ENCODE results near the gene CCDC187. TPM values are rescaled to one million over a fixed set of nuclear protein-coding genes. Genes with fewer than 3 reads are reported as not detected.

The CCDC187 gene
- total and polyA plus RNA-seq, 2 of the 4 experiments (the other 2 are of a cell fraction): not detected

DNA sequence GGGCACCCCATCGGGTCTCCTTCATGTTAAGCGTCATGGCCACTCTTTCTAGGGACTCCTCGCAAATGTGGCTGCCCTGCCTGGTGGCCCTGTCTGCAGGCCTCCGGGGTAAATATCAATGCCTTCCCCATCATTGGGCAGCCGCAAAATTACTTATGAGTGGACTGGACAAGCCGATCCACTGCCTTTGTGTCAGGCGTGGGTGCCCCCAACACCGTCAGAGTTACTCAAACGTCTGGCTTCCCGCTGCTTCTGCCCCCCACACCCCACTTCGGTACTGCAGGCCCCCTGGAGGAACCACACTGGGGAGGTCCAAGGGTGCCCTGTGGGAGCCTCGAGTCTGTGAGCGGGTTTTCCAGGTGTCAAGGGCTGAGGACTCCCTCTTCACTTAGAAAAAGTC is 102.7 kb downstream of the CCDC187 start:
- POLR2A ChIA-PET (ENCODE audit: unreplicated experiment): no interaction called here
- CTCF ChIA-PET: no interaction called here

More for the DNA sequence above, 102.7 kb downstream of the CCDC187 start:
- Histone ChIP-seq H3K27ac (ENCODE audit: insufficient read depth, low read length) (no peak overlapping the region), H3K4me2 (ENCODE audit: low read depth, low read length) (no peak overlapping the region), H2AFZ (replicated peaks; ENCODE audit: low read length, poor library complexity) (no peak overlapping the region), H2BK15ac (ENCODE audit: low read depth, low read length) (no peak overlapping the region), H3K79me1 (ENCODE audit: low read depth in 1 of 2, low read length in 2 of 2) (no peaks in the 10 kb centered on the region), H2AK9ac (replicated peaks; ENCODE audit: low read depth, low read length, poor library complexity) (no peak overlapping the region), H3K9ac (ENCODE audit: low read depth, low read length) (no peak overlapping the region), H2BK5ac (ENCODE audit: low read depth, low read length, poor library complexity, severe bottlenecking) (no peak overlapping the region), H2BK20ac (ENCODE audit: low read depth, low read length) (no peak overlapping the region), H3K36me3 (ENCODE audit: control insufficient read depth, insufficient read depth, low read length) (no peaks in the 10 kb centered on the region), H4K5ac (ENCODE audit: low read depth, low read length) (no peak overlapping the region), H2BK120ac (ENCODE audit: low read depth, low read length) (no peak overlapping the region), H2AK5ac (ENCODE audit: low read depth, low read length) (no peak overlapping the region), H3K56ac (ENCODE audit: extremely low read depth, insufficient read depth, low read length) (no peak overlapping the region), H3K4ac (ENCODE audit: low read depth, low read length) (no peak overlapping the region), H4K91ac (ENCODE audit: insufficient read depth, low read depth, low read length) (no peak overlapping the region), H3K27me3 (ENCODE audit: control insufficient read depth, insufficient read depth, low read length) (peaks cover 78% of the 10 kb centered on the region), H3K18ac (ENCODE audit: low read depth, low read length) (no peak overlapping the region), H4K8ac (ENCODE audit: low read depth in 2 of 2, low read length in 2 of 2) (no peak overlapping the region), H3K4me1 (ENCODE audit: control insufficient read depth, insufficient read depth, low read length) (no peaks in the 10 kb centered on the region), H3K9me3 (ENCODE audit: control insufficient read depth, insufficient read depth, low read length) (peaks cover under 1% of the 10 kb centered on the region; the same call in 1 of the 2 replicates), H3K23ac (ENCODE audit: low read depth, low read length) (no peak overlapping the region), H3K4me3 (ENCODE audit: insufficient read depth, low read depth, low read length) (no peak overlapping the region), H3K9me1 (ENCODE audit: insufficient read depth, low read length) (no peaks in the 10 kb centered on the region), H3K14ac (replicated peaks; ENCODE audit: low read depth, low read length) (no peak overlapping the region), H4K20me1 (ENCODE audit: insufficient read depth, low read length) (peaks cover 27% of the 10 kb centered on the region)
- DNase-seq (no peak), ATAC-seq (ENCODE audit: low read depth) (no peak)
- in situ Hi-C loops (cut with MboI; ENCODE audit: low sequenced_read_pairs) (no loop called here), dilution Hi-C loops (cut with HindIII; ENCODE audit: low sequenced_read_pairs, unreplicated experiment) (no loop called here), intact Hi-C loops (cut with micrococcal nuclease) (no loop called here)
- no TSS peak for BruUV-seq (replicated peaks)
- no peak for TF ChIP-seq MAFK (IDR thresholded peaks at IDR 0.05; ENCODE audit: low read depth, low read length)
- TF ChIP-seq RAD21 (IDR thresholded peaks at IDR 0.05; ENCODE audit: low read length): no peak
- TF ChIP-seq CEBPB (IDR thresholded peaks at IDR 0.05; ENCODE audit: low read depth, low read length): no peak
- no peak for TF ChIP-seq RFX5 (IDR thresholded peaks at IDR 0.05; ENCODE audit: low read depth, low read length)
- no peak for TF ChIP-seq CHD1 (IDR thresholded peaks at IDR 0.05; ENCODE audit: low read depth, low read length)
- TF ChIP-seq MXI1 (IDR thresholded peaks at IDR 0.05; ENCODE audit: borderline replicate concordance, low read depth, low read length): no peak
- TF ChIP-seq, protein P1, sequence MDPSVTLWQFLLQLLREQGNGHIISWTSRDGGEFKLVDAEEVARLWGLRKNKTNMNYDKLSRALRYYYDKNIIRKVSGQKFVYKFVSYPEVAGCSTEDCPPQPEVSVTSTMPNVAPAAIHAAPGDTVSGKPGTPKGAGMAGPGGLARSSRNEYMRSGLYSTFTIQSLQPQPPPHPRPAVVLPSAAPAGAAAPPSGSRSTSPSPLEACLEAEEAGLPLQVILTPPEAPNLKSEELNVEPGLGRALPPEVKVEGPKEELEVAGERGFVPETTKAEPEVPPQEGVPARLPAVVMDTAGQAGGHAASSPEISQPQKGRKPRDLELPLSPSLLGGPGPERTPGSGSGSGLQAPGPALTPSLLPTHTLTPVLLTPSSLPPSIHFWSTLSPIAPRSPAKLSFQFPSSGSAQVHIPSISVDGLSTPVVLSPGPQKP (IDR thresholded peaks at IDR 0.05; ENCODE audit: borderline replicate concordance, low read depth, low read length): no peak
- no peak for TF ChIP-seq BHLHE40 (IDR thresholded peaks at IDR 0.05; ENCODE audit: low read depth, low read length)
- TF ChIP-seq NFE2L2 (IDR thresholded peaks at IDR 0.05; ENCODE audit: low read depth, low read length): no peak
- TF ChIP-seq POLR2A (IDR thresholded peaks at IDR 0.05; ENCODE audit: low read depth, low read length): no peak
- TF ChIP-seq, protein P2, sequence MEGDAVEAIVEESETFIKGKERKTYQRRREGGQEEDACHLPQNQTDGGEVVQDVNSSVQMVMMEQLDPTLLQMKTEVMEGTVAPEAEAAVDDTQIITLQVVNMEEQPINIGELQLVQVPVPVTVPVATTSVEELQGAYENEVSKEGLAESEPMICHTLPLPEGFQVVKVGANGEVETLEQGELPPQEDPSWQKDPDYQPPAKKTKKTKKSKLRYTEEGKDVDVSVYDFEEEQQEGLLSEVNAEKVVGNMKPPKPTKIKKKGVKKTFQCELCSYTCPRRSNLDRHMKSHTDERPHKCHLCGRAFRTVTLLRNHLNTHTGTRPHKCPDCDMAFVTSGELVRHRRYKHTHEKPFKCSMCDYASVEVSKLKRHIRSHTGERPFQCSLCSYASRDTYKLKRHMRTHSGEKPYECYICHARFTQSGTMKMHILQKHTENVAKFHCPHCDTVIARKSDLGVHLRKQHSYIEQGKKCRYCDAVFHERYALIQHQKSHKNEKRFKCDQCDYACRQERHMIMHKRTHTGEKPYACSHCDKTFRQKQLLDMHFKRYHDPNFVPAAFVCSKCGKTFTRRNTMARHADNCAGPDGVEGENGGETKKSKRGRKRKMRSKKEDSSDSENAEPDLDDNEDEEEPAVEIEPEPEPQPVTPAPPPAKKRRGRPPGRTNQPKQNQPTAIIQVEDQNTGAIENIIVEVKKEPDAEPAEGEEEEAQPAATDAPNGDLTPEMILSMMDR (conservative IDR thresholded peaks at IDR 0.05; ENCODE audit: low read depth, low read length): no peak
- TF ChIP-seq, protein P3, sequence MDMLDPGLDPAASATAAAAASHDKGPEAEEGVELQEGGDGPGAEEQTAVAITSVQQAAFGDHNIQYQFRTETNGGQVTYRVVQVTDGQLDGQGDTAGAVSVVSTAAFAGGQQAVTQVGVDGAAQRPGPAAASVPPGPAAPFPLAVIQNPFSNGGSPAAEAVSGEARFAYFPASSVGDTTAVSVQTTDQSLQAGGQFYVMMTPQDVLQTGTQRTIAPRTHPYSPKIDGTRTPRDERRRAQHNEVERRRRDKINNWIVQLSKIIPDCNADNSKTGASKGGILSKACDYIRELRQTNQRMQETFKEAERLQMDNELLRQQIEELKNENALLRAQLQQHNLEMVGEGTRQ (IDR thresholded peaks at IDR 0.05; ENCODE audit: low read depth, low read length): no peak
- no peak for TF ChIP-seq SMC3 (IDR thresholded peaks at IDR 0.05; ENCODE audit: low read depth, low read length)
- no peak for TF ChIP-seq MAZ (IDR thresholded peaks at IDR 0.05; ENCODE audit: borderline replicate concordance, low read depth, low read length)
- WGBS, 2 experiments (ENCODE audit: extremely low coverage in 2 of 2, insufficient read length in 1 of 2): 75% methylated on average over 5 of the region's 13 CpGs; no CpG with 5 or more reads in 1 of the 2 experiments
